Measurements from ENCODE around the gene ZNF37A. TPM values are rescaled to one million over a fixed set of nuclear protein-coding genes. Genes with fewer than 3 reads are reported as not detected.
"Not testable (repeated sequence)": the region's sequence is repeated elsewhere in the genome, so short reads cannot be mapped to it uniquely, and the experiment has no call there.

The ZNF37A gene
- total RNA-seq, 1 experiment from 2014 or later, result 18.0 TPM

GRCh38 chr10:38072552-38072951, 21.6 kb upstream of the ZNF37A start:
- no peaks in the 10 kb centered on the region for H4K20me1 ChIP-seq (ENCODE audit: insufficient read depth, low read depth, low read length)
- no peak overlapping the region for H3K27ac ChIP-seq (ENCODE audit: low read length)
- no peaks in the 10 kb centered on the region for H3K9me2 ChIP-seq (replicated peaks; ENCODE audit: insufficient read depth, low read length)
- no peaks in the 10 kb centered on the region for H3K79me2 ChIP-seq (ENCODE audit: low read length)
- H3K4me2 ChIP-seq (ENCODE audit: low read depth, low read length, poor library complexity, severe bottlenecking), result no peak overlapping the region
- H3K9me3 ChIP-seq (ENCODE audit: low read length), result no peaks in the 10 kb centered on the region
- DNase-seq, result peak; percentile 46
- H2AFZ ChIP-seq (ENCODE audit: low read length), result no peak overlapping the region
- no peaks in the 10 kb centered on the region; the same call in 1 of the 2 replicates for H3K4me1 ChIP-seq (ENCODE audit: low read length)
- no peak overlapping the region for H3K4me3 ChIP-seq (ENCODE audit: low read length)
- no peaks in the 10 kb centered on the region for H3K27me3 ChIP-seq (ENCODE audit: low read length)
- no peaks in the 10 kb centered on the region for H3K36me3 ChIP-seq (ENCODE audit: insufficient read depth, low read length)
- no peak overlapping the region for H3K9ac ChIP-seq (ENCODE audit: low read length)

GRCh38 chr10:38076687-38077086, 17.4 kb upstream of the ZNF37A start:
- no peak for DNase-seq
- no peak overlapping the region for H3K9ac ChIP-seq (ENCODE audit: low read length)
- no peak overlapping the region for H2AFZ ChIP-seq (ENCODE audit: low read length)
- H3K79me2 ChIP-seq (ENCODE audit: low read length), result no peaks in the 10 kb centered on the region
- H3K4me2 ChIP-seq (ENCODE audit: low read depth, low read length, poor library complexity, severe bottlenecking), result no peak overlapping the region
- no peak overlapping the region for H3K4me3 ChIP-seq (ENCODE audit: low read length)
- no peak overlapping the region for H3K27ac ChIP-seq (ENCODE audit: low read length)
- no peaks in the 10 kb centered on the region; the same call in 1 of the 2 replicates for H3K4me1 ChIP-seq (ENCODE audit: low read length)
- H3K9me2 ChIP-seq (replicated peaks; ENCODE audit: insufficient read depth, low read length), result no peaks in the 10 kb centered on the region
- H3K9me3 ChIP-seq (ENCODE audit: low read length), result no peaks in the 10 kb centered on the region
- H3K36me3 ChIP-seq (ENCODE audit: insufficient read depth, low read length), result no peaks in the 10 kb centered on the region
- H3K27me3 ChIP-seq (ENCODE audit: low read length), result no peaks in the 10 kb centered on the region
- no peaks in the 10 kb centered on the region for H4K20me1 ChIP-seq (ENCODE audit: insufficient read depth, low read depth, low read length)

- not testable (repeated sequence) for H4K20me1 ChIP-seq (ENCODE audit: insufficient read depth, low read depth, low read length); H3K4me2 ChIP-seq (ENCODE audit: low read depth, low read length, poor library complexity, severe bottlenecking); H3K9ac ChIP-seq (ENCODE audit: low read length); DNase-seq; H3K27ac ChIP-seq (ENCODE audit: low read length); H3K4me3 ChIP-seq (ENCODE audit: low read length); H3K9me2 ChIP-seq (replicated peaks; ENCODE audit: insufficient read depth, low read length); H3K27me3 ChIP-seq (ENCODE audit: low read length); H3K9me3 ChIP-seq (ENCODE audit: low read length)
- peaks cover 13% of the 10 kb centered on the region for H3K4me1 ChIP-seq (ENCODE audit: low read length)
- peak overlapping the region; percentile 55; the same call in 1 of the 2 replicates for H2AFZ ChIP-seq (ENCODE audit: low read length)
- peaks cover 29% of the 10 kb centered on the region for H3K79me2 ChIP-seq (ENCODE audit: low read length)
- peaks cover 29% of the 10 kb centered on the region for H3K36me3 ChIP-seq (ENCODE audit: insufficient read depth, low read length)
Measured at GRCh38 chr10:38093318-38093717, 819 bp upstream of the ZNF37A start.

GRCh38 chr10:38093816-38094157, 350 bp upstream of the ZNF37A start:
- Histone ChIP-seq H3K9me3 (ENCODE audit: low read length) (peaks cover 2% of the 10 kb centered on the region; the same call in 1 of the 2 replicates), H3K4me1 (ENCODE audit: low read length) (peaks cover 13% of the 10 kb centered on the region), H3K79me2 (ENCODE audit: low read length) (peaks cover 32% of the 10 kb centered on the region), H3K9me2 (replicated peaks; ENCODE audit: insufficient read depth, low read length) (no peaks in the 10 kb centered on the region), H3K27ac (ENCODE audit: low read length) (no peak overlapping the region), H3K4me2 (ENCODE audit: low read depth, low read length, poor library complexity, severe bottlenecking) (peak overlapping the region; percentile 93), H3K9ac (ENCODE audit: low read length) (no peak overlapping the region), H4K20me1 (ENCODE audit: insufficient read depth, low read depth, low read length) (no peaks in the 10 kb centered on the region), H3K27me3 (ENCODE audit: low read length) (no peaks in the 10 kb centered on the region), H2AFZ (ENCODE audit: low read length) (peak overlapping the region; percentile 55; the same call in 1 of the 2 replicates), H3K36me3 (ENCODE audit: insufficient read depth, low read length) (peaks cover 34% of the 10 kb centered on the region), H3K4me3 (ENCODE audit: low read length) (peak overlapping the region; percentile 79; the same call in 1 of the 2 replicates)
- DNase-seq, result no peak

- Histone ChIP-seq H3K36me3 (ENCODE audit: insufficient read depth, low read length) (peaks cover 43% of the 10 kb centered on the region), H3K4me2 (ENCODE audit: low read depth, low read length, poor library complexity, severe bottlenecking) (peak overlapping the region; percentile 93), H4K20me1 (ENCODE audit: insufficient read depth, low read depth, low read length) (no peaks in the 10 kb centered on the region), H2AFZ (ENCODE audit: low read length) (peak overlapping the region; percentile 58; the same call in 1 of the 2 replicates), H3K9me2 (replicated peaks; ENCODE audit: insufficient read depth, low read length) (no peaks in the 10 kb centered on the region), H3K4me1 (ENCODE audit: low read length) (peaks cover 13% of the 10 kb centered on the region), H3K4me3 (ENCODE audit: low read length) (peak overlapping the region; percentile 79), H3K79me2 (ENCODE audit: low read length) (peaks cover 39% of the 10 kb centered on the region), H3K27ac (ENCODE audit: low read length) (no peak overlapping the region), H3K27me3 (ENCODE audit: low read length) (no peaks in the 10 kb centered on the region), H3K9me3 (ENCODE audit: low read length) (peaks cover 8% of the 10 kb centered on the region; the same call in 1 of the 2 replicates), H3K9ac (ENCODE audit: low read length) (peak overlapping the region; percentile 87)
- DNase-seq, result no peak
Measured at GRCh38 chr10:38094927-38095574, 914 bp downstream of the ZNF37A start.

GRCh38 chr10:38102880-38103279, 8.7 kb downstream of the ZNF37A start:
- Histone ChIP-seq H3K27ac (ENCODE audit: low read length) (no peak overlapping the region), H3K79me2 (ENCODE audit: low read length) (peaks cover 13% of the 10 kb centered on the region), H3K4me1 (ENCODE audit: low read length) (no peaks in the 10 kb centered on the region), H4K20me1 (ENCODE audit: insufficient read depth, low read depth, low read length) (no peaks in the 10 kb centered on the region), H2AFZ (ENCODE audit: low read length) (no peak overlapping the region), H3K9me2 (replicated peaks; ENCODE audit: insufficient read depth, low read length) (no peaks in the 10 kb centered on the region), H3K27me3 (ENCODE audit: low read length) (no peaks in the 10 kb centered on the region), H3K9ac (ENCODE audit: low read length) (no peak overlapping the region), H3K36me3 (ENCODE audit: insufficient read depth, low read length) (peaks cover 76% of the 10 kb centered on the region), H3K4me3 (ENCODE audit: low read length) (no peak overlapping the region), H3K4me2 (ENCODE audit: low read depth, low read length, poor library complexity, severe bottlenecking) (no peak overlapping the region), H3K9me3 (ENCODE audit: low read length) (peaks cover 27% of the 10 kb centered on the region)
- no peak for DNase-seq

GRCh38 chr10:38103756-38104155, 9.6 kb downstream of the ZNF37A start:
- Histone ChIP-seq H3K4me2 (ENCODE audit: low read depth, low read length, poor library complexity, severe bottlenecking) (no peak overlapping the region), H3K27ac (ENCODE audit: low read length) (no peak overlapping the region), H3K27me3 (ENCODE audit: low read length) (no peaks in the 10 kb centered on the region), H2AFZ (ENCODE audit: low read length) (no peak overlapping the region), H3K4me3 (ENCODE audit: low read length) (no peak overlapping the region), H4K20me1 (ENCODE audit: insufficient read depth, low read depth, low read length) (no peaks in the 10 kb centered on the region), H3K36me3 (ENCODE audit: insufficient read depth, low read length) (peaks cover 67% of the 10 kb centered on the region), H3K9me2 (replicated peaks; ENCODE audit: insufficient read depth, low read length) (no peaks in the 10 kb centered on the region), H3K9me3 (ENCODE audit: low read length) (peaks cover 26% of the 10 kb centered on the region), H3K79me2 (ENCODE audit: low read length) (peaks cover 10% of the 10 kb centered on the region), H3K9ac (ENCODE audit: low read length) (no peak overlapping the region), H3K4me1 (ENCODE audit: low read length) (no peaks in the 10 kb centered on the region)
- DNase-seq, result no peak

- no peak overlapping the region for H3K4me2 ChIP-seq (ENCODE audit: low read depth, low read length, poor library complexity, severe bottlenecking)
- no peak overlapping the region for H3K27ac ChIP-seq (ENCODE audit: low read length)
- no peak overlapping the region for H2AFZ ChIP-seq (ENCODE audit: low read length)
- H3K4me3 ChIP-seq (ENCODE audit: low read length), result no peak overlapping the region
- H3K27me3 ChIP-seq (ENCODE audit: low read length), result no peaks in the 10 kb centered on the region
- DNase-seq, result no peak
- H3K79me2 ChIP-seq (ENCODE audit: low read length), result no peaks in the 10 kb centered on the region
- H3K4me1 ChIP-seq (ENCODE audit: low read length), result no peaks in the 10 kb centered on the region
- no peak overlapping the region for H3K9ac ChIP-seq (ENCODE audit: low read length)
- no peaks in the 10 kb centered on the region for H3K9me2 ChIP-seq (replicated peaks; ENCODE audit: insufficient read depth, low read length)
- H4K20me1 ChIP-seq (ENCODE audit: insufficient read depth, low read depth, low read length), result no peaks in the 10 kb centered on the region
- peaks cover 35% of the 10 kb centered on the region for H3K9me3 ChIP-seq (ENCODE audit: low read length)
- peaks cover 44% of the 10 kb centered on the region for H3K36me3 ChIP-seq (ENCODE audit: insufficient read depth, low read length)
Measured at GRCh38 chr10:38112159-38112558, 18.0 kb downstream of the ZNF37A start.

Data from Karpas-422 (cell line).